Colonic mucosa (tissue), 4 donors: ENCODE measurements around the gene GTSE1. TPM values are rescaled to one million over a fixed set of nuclear protein-coding genes. Genes with fewer than 3 reads are reported as not detected.

Source experiments
- DNase-seq: peaks from one replicate; pipeline ENCODE4 v3.0.0-alpha.2; 2020
- H3K27ac ChIP-seq: fragments of 200-600 bp; one replicate; pipeline ENCODE4 v1.8.0; 2021
- H3K27me3 ChIP-seq: fragments of 200-600 bp; one replicate; pipeline ENCODE4 v1.8.0; 2021
- H3K36me3 ChIP-seq: fragments of 200-600 bp; one replicate; pipeline ENCODE4 v1.8.0; 2021
- H3K4me1 ChIP-seq: fragments of 200-600 bp; one replicate; pipeline ENCODE4 v1.8.0; 2021; ENCODE audit warnings: mild to moderate bottlenecking
- H3K4me3 ChIP-seq: fragments of 200-600 bp; one replicate; pipeline ENCODE4 v1.8.0; 2021
- H3K9ac ChIP-seq, 2 donors: one replicate each; pipeline ENCODE4 v1.7.0; 2013; ENCODE audit warnings: control low read depth in 2 of 2, low read depth in 2 of 2, low read length in 2 of 2
- H3K9me3 ChIP-seq: fragments of 200-600 bp; one replicate; pipeline ENCODE4 v1.8.0; 2021
- CTCF ChIP-seq: fragments of 200-600 bp; IDR thresholded peaks from one replicate; pipeline ENCODE4 v1.8.0; 2022; ENCODE audit warnings: antibody characterized with exemption, mild to moderate bottlenecking
- intact Hi-C: fragments of 100-400 bp; cut with DNase I; formaldehyde crosslinking; loops from one replicate; pipeline ENCODE4 v1.14.1; 2022
- total RNA-seq, 2 donors: library from RNA; stranded (reverse); fragmentation: NEBNext Ultra II Directional in 1 of 2; extraction: Animal tissue kit (Norgen Biotek cat#: 25700) in 1 of 2; gene quantifications; one replicate each; pipeline ENCODE4 v1.2.1, GENCODE V29; 2021
- donor health status: healthy.
- donor health status: DM: no; HTN: no; CAD: no.
- donor health status: DM: no; HTN: no; CAD: no.

Gene GTSE1
- total RNA-seq, 2 donors from 2014 or later, result 7.8 to 38.8 TPM

GRCh38 chr22:46371623-46372226, 75.1 kb downstream of the GTSE1 start:
- intact Hi-C loops, result no loop called here
- H3K27ac ChIP-seq, result no peak overlapping the region
- no peak overlapping the region for H3K9ac ChIP-seq
- TF ChIP-seq CTCF, result no peak
- no peak for DNase-seq
- no peaks in the 10 kb centered on the region for H3K27me3 ChIP-seq
- peaks cover 7% of the 10 kb centered on the region for H3K4me1 ChIP-seq
- H3K4me3 ChIP-seq, result no peak overlapping the region
- H3K36me3 ChIP-seq, result no peaks in the 10 kb centered on the region
- no peaks in the 10 kb centered on the region for H3K9me3 ChIP-seq

DNA sequence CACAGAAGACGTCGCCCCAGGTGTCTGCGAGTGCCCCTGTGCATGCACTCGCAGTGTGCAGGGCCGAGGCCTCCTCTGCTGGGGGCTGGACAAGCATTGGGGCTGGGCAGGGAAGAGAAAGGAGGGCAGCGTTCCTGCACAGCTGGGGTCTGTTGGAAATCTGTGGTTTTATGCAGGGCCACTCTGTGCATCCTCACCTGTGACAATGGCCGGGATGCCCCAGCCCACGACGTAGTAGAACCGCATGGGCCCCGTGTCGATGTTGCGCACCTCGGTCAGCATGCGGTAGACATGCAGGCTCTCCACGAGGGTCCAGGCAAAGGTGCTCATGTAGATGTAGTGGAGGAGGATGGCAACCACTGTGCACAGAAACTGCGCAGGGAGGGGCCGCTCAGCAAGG, 76.0 kb downstream of the GTSE1 start:
- intact Hi-C loops, result no loop called here
- Histone ChIP-seq H3K27ac (no peak overlapping the region), H3K4me3 (no peak overlapping the region), H3K9ac (no peak overlapping the region), H3K36me3 (no peaks in the 10 kb centered on the region), H3K27me3 (no peaks in the 10 kb centered on the region), H3K9me3 (no peaks in the 10 kb centered on the region), H3K4me1 (peaks cover 8% of the 10 kb centered on the region)
- DNase-seq, result no peak
- TF ChIP-seq CTCF, result no peak

DNA sequence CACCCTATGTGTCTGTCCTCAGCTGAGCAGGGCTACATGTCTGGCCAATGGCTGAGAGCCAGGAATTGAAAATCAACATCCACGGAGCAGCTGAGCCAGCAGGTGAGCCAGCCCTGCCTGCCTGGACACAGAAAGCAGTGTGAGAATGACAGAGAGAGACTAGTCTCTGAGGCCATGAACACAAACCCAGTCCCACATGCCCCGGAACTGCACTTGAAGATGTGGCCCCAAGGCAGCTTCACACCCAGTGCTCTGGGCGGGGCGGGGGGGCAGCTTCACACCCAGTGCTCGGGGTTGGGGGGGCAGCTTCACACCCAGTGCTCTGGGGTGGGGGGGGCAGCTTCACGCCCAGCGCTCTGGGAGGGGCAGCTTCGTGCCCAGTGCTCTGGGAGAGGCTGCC, 76.5 kb downstream of the GTSE1 start:
- intact Hi-C loops, result no loop called here
- no peaks in the 10 kb centered on the region for H3K27me3 ChIP-seq
- no peak for TF ChIP-seq CTCF
- no peak overlapping the region for H3K27ac ChIP-seq
- peak; percentile 74 for DNase-seq
- H3K4me3 ChIP-seq, result no peak overlapping the region
- no peaks in the 10 kb centered on the region for H3K36me3 ChIP-seq
- H3K9me3 ChIP-seq, result no peaks in the 10 kb centered on the region
- H3K9ac ChIP-seq, result no peak overlapping the region
- peaks cover 13% of the 10 kb centered on the region for H3K4me1 ChIP-seq

DNA sequence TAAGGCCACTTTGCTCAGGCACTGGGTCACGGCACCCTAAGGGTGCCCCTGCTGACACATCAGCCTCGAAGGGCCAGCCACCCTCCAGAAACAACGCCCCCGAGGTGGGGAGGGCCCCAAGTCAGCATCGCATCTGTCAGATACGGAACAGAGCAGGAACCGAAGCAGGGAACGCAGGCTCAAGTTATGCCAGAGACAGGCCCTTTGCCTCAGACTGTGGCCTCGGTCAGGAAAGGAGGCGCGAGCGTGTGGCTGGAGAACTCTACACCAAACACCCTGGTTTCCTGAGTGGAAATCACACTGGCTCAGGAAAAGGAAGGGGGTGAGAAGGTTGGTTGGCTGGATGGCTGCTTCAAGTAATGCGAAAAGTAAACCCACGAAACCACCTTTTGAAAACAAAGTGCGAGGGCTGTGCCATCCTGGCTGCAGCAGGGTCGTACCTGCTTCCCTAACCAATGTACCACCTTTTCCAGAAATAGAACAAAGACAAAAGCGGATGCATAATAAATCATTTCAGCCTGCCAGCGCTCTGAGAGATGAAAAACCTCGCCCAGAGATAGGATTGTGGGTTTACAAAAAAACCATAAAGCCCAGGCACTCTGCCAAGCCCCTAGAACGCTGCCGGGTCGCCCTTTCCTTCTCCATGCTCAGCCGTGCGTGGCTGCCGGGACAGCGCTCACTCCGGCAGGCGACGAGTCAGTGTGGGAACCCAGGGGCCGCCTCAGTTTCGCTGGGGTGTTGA, 77.4 kb downstream of the GTSE1 start:
- intact Hi-C loops, result no loop called here
- Histone ChIP-seq H3K27me3 (no peaks in the 10 kb centered on the region), H3K4me3 (no peak overlapping the region), H3K27ac (peak overlapping the region; percentile 84), H3K36me3 (no peaks in the 10 kb centered on the region), H3K4me1 (peaks cover 18% of the 10 kb centered on the region), H3K9ac (peak overlapping the region; percentile 19 to 60), H3K9me3 (no peaks in the 10 kb centered on the region)
- peak; percentile 90 for DNase-seq
- no peak for TF ChIP-seq CTCF

GRCh38 chr22:46374663-46375474, 78.2 kb downstream of the GTSE1 start:
- H3K9ac ChIP-seq, result peak overlapping the region; percentile 19 to 37
- DNase-seq, result peak; percentile 93
- H3K27me3 ChIP-seq, result no peaks in the 10 kb centered on the region
- peak overlapping the region; percentile 84 for H3K27ac ChIP-seq
- peaks cover 18% of the 10 kb centered on the region for H3K4me1 ChIP-seq
- no peaks in the 10 kb centered on the region for H3K36me3 ChIP-seq
- H3K4me3 ChIP-seq, result no peak overlapping the region
- TF ChIP-seq CTCF, result no peak
- no peaks in the 10 kb centered on the region for H3K9me3 ChIP-seq
- intact Hi-C loops, result no loop called here
